ENCODE measurements around the gene CBX2.

The CBX2 gene

DNA sequence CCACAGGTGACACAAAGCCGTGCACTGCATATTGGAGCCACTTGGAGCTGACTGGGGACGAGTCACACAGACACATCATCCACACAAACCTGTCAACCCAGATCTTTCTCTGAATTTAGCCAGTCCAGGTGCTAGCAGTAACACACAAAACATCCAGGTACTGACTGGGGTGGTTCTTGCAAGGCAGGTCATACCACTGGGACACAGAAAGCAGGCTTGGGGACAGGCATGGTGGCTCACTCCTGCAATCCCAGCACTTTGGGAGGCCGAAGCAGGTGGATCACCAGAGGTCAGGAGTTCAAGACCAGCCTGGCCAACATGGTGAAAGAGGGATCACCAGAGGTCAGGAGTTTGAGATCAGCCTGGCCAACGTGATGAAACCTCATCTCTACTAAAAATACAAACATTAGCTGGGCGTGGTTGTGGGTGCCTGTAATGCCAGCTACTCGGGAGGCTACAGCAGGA is 32.3 kb upstream of the CBX2 start:
- TF ChIP-seq, protein P1, sequence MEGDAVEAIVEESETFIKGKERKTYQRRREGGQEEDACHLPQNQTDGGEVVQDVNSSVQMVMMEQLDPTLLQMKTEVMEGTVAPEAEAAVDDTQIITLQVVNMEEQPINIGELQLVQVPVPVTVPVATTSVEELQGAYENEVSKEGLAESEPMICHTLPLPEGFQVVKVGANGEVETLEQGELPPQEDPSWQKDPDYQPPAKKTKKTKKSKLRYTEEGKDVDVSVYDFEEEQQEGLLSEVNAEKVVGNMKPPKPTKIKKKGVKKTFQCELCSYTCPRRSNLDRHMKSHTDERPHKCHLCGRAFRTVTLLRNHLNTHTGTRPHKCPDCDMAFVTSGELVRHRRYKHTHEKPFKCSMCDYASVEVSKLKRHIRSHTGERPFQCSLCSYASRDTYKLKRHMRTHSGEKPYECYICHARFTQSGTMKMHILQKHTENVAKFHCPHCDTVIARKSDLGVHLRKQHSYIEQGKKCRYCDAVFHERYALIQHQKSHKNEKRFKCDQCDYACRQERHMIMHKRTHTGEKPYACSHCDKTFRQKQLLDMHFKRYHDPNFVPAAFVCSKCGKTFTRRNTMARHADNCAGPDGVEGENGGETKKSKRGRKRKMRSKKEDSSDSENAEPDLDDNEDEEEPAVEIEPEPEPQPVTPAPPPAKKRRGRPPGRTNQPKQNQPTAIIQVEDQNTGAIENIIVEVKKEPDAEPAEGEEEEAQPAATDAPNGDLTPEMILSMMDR (IDR thresholded peaks at IDR 0.05) = no peak
- H3K79me2 ChIP-seq = no peaks in the 10 kb centered on the region

DNA sequence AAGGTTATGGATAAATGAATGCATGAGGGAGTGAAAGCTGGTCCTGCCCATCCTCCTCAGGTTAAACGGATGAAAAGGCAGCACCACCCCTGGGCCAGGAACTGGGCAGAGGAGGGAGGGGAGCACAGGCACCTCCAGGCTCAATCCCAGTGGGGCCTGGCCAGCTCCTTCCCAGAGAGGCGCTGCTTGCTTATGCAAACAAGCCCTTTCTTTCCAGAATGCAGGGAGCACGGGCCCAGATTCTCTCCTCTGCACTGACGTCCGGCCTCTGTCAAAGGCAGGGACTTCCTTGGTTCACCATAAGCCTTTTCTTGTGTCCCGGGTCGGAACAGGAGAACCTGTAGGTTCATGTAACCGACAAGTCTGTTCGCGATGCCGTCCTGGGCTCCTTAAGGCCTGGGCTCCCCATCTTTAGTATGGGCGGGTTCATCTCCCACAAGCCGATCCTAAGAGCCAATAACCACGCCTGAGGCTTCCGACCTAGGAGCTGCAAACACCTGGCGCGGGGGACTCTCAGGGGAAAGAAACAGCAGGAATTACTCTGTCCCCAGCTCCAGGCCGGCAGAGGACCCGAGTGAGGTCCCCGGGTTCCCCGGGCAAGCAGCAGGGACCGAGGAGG is 30.9 kb upstream of the CBX2 start:
- H3K4me1 ChIP-seq = no peaks in the 10 kb centered on the region
- H3K4me2 ChIP-seq (ENCODE audit: low read length) = peak overlapping the region; percentile 17
- H3K9me3 ChIP-seq (ENCODE audit: control insufficient read depth, low read length) = no peaks in the 10 kb centered on the region
- H3K27me3 ChIP-seq (ENCODE audit: control insufficient read depth, insufficient read depth, low read length) = peaks cover 4% of the 10 kb centered on the region
- no peak overlapping the region for H3K4me3 ChIP-seq (ENCODE audit: low read depth, low read length)
- no peaks in the 10 kb centered on the region for H3K36me3 ChIP-seq (ENCODE audit: control insufficient read depth, insufficient read depth, low read length)
- TF ChIP-seq, protein P1 (IDR thresholded peaks at IDR 0.05) = no peak
- no peak overlapping the region for H3K9ac ChIP-seq
- H3K79me2 ChIP-seq = no peaks in the 10 kb centered on the region
- no peak overlapping the region for H2AFZ ChIP-seq
- H3K27ac ChIP-seq = no peak overlapping the region

More for the DNA sequence above, 32.3 kb upstream of the CBX2 start:
- no peak overlapping the region for H3K27ac ChIP-seq
- no peaks in the 10 kb centered on the region for H3K9me3 ChIP-seq (ENCODE audit: control insufficient read depth, low read length)
- H2AFZ ChIP-seq = no peak overlapping the region
- H3K9ac ChIP-seq = no peak overlapping the region
- H3K4me3 ChIP-seq (ENCODE audit: low read depth, low read length) = no peak overlapping the region
- H3K4me1 ChIP-seq = no peaks in the 10 kb centered on the region
- H3K36me3 ChIP-seq (ENCODE audit: control insufficient read depth, insufficient read depth, low read length) = no peaks in the 10 kb centered on the region
- H3K4me2 ChIP-seq (ENCODE audit: low read length) = no peak overlapping the region
- peaks cover 4% of the 10 kb centered on the region for H3K27me3 ChIP-seq (ENCODE audit: control insufficient read depth, insufficient read depth, low read length)

DNA sequence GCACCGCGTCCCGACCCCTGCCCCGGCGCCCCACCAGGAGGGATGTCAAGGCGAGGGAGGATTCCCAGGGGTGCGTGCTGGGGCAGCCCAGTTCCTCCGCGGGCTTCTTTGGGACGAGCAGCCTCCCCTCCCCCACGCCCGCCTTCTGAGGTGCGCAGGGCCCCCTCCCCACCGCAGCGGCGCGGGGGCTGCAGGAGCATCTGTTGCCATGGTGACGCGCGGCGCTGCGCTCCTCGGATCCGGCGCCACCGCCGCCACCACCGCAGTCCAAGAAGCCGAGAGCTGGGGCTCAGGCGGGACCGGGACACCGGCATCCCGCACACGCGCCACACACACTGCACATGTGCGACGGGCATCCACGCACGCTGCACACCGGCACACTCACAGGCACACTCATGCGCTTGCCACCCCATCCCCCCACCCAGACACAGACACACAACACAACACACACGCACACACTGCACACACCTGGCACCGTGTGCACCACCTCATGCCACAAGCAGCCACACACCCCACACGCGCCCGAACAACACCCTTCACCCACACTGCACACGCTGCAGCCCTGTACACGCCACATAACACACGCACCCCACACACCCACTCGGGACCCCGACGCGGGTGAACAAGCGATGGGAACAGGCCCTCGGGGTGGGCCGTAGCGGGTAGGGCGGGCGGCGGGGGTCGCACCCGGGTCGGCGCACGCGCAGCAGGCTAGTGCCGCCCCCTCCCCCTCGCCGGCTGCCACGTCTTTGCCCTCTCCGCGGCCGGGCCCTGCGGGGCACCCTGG is 30.2 kb upstream of the CBX2 start:
- H3K9ac ChIP-seq = no peak overlapping the region
- H3K4me2 ChIP-seq (ENCODE audit: low read length) = no peak overlapping the region
- no peaks in the 10 kb centered on the region for H3K4me1 ChIP-seq
- H3K79me2 ChIP-seq = no peaks in the 10 kb centered on the region
- no peak overlapping the region for H3K27ac ChIP-seq
- H3K9me3 ChIP-seq (ENCODE audit: control insufficient read depth, low read length) = no peaks in the 10 kb centered on the region
- H3K36me3 ChIP-seq (ENCODE audit: control insufficient read depth, insufficient read depth, low read length) = no peaks in the 10 kb centered on the region
- TF ChIP-seq, protein P1 (IDR thresholded peaks at IDR 0.05) = no peak
- no peak overlapping the region for H2AFZ ChIP-seq
- peaks cover 4% of the 10 kb centered on the region for H3K27me3 ChIP-seq (ENCODE audit: control insufficient read depth, insufficient read depth, low read length)
- H3K4me3 ChIP-seq (ENCODE audit: low read depth, low read length) = no peak overlapping the region

DNA sequence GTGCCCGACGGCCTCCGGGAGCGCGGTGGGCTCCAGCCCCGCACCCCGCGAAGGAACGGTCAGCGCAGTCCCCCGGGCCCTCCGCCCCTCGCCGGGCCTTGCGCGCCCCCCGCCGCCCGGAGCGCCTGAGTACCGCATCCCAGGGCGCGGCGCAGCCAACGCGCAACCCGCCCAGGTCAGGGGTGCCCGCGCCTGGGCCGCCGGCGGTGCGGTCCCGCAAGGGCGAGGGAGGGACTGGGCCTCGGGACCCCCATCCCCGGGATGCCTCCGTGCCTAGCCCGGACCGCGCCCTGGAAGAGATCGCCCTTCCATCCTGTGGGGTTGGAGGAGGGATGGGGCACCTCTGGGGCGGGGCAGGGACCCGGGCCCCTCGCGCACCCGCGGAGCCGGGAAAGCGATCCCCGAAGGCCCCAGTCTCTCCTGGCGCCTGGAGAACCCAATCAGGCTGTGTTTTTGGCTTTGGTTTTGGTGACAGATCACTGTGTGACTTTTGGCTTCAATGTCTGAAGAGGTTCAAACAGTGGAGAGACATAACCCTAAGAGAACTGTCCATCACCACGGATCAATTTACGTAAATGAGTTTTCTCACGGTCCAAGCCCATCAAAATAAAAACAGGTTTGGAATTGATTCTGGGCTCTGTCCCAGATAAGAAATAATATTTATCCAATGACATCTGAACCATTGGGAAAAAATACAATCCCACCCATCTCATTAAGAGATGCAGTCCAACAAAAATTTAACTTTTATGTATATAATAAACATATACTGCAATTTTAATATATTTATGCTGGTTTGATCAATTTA is 29.5 kb upstream of the CBX2 start:
- H3K27me3 ChIP-seq (ENCODE audit: control insufficient read depth, insufficient read depth, low read length) = peaks cover 4% of the 10 kb centered on the region
- H3K4me3 ChIP-seq (ENCODE audit: low read depth, low read length) = no peak overlapping the region
- no peak overlapping the region for H3K4me2 ChIP-seq (ENCODE audit: low read length)

More for the DNA sequence above, 29.5 kb upstream of the CBX2 start:
- Histone ChIP-seq H3K9me3 (ENCODE audit: control insufficient read depth, low read length) (no peaks in the 10 kb centered on the region), H3K79me2 (no peaks in the 10 kb centered on the region), H3K27ac (no peak overlapping the region), H3K9ac (no peak overlapping the region), H3K4me1 (no peaks in the 10 kb centered on the region), H2AFZ (no peak overlapping the region), H3K36me3 (ENCODE audit: control insufficient read depth, insufficient read depth, low read length) (no peaks in the 10 kb centered on the region)
- TF ChIP-seq, protein P1 (IDR thresholded peaks at IDR 0.05) = no peak
